GM10248 (cell line): ENCODE data around the gene SYNE1.
A peak's percentile ranks its signal among the peaks of the same experiment; 100 is the strongest.

Experiments
- CTCF ChIA-PET: fragments of 300-600 bp; sonication (Branson Sonifier 250); formaldehyde crosslinking; extraction: SDS; loops from one replicate; lab custom pipeline; 2021; ENCODE audit warnings: antibody characterized with exemption; lab: Yijun Ruan, JAX
- POLR2A ChIA-PET: fragments of 350-650 bp; sonication (Branson Sonifier 250); formaldehyde crosslinking; extraction: SDS; loops from one replicate; lab custom pipeline; 2020; ENCODE audit warnings: antibody characterized with exemption; lab: Yijun Ruan, JAX
- DNase-seq: peaks from one replicate; pipeline ENCODE4 v3.0.0; 2012; ENCODE audit errors: extremely low spot score
- CTCF ChIP-seq: IDR thresholded peaks from 2 replicates; pipeline ENCODE4 v1.5.1; 2012; ENCODE audit warnings: mild to moderate bottlenecking, low read depth; ENCODE audit errors: extremely low read depth, missing control alignments, control extremely low read depth

SYNE1 gene

GRCh38 chr6:152201120-152201519 lies 436.0 kb downstream of the SYNE1 start:
- no peak for TF ChIP-seq CTCF
- CTCF ChIA-PET, result no interaction called here
- DNase-seq, result no peak
- POLR2A ChIA-PET, result no interaction called here

GRCh38 chr6:152195896-152196295 lies 441.3 kb downstream of the SYNE1 start:
- POLR2A ChIA-PET, result no interaction called here
- no peak for TF ChIP-seq CTCF
- DNase-seq, result no peak
- CTCF ChIA-PET, result no interaction called here

DNA sequence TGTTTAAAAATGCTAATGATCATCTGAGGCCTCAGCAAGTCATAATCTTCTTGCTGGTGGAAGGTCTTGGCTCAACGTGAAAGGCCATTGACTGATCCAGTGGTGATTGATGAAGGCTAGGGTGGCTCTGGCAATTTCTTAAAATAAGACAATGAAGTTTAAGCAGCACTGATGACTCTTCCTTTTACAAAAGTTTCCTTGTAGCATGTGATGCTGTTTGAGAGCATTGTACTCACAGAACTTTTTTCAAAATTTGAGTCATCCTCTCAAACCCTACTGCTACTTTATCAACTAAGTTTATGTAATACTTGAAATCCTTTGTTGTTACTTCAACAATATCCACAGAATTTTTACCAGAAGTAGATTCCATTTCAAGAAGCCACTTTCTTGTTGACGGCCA lies 447.4 kb downstream of the SYNE1 start:
- no peak for TF ChIP-seq CTCF
- DNase-seq, result no peak
- POLR2A ChIA-PET, result no interaction called here
- CTCF ChIA-PET, result no interaction called here

- no peak for TF ChIP-seq CTCF
- ChIA-PET CTCF (interaction anchor here (1.3 kb wide), 1 partner anchor 40 kb away, joined by 3 read pairs; no protein-coding TSS in a partner anchor), POLR2A (no interaction called here)
- DNase-seq, result no peak
Observed at GRCh38 chr6:152188011-152188410, 449.2 kb downstream of the SYNE1 start.

GRCh38 chr6:152186840-152187239 lies 450.3 kb downstream of the SYNE1 start:
- TF ChIP-seq CTCF, result no peak
- DNase-seq, result no peak
- ChIA-PET CTCF (interaction anchor here (1.3 kb wide), 1 partner anchor 39 kb away, joined by 3 read pairs; no protein-coding TSS in a partner anchor), POLR2A (no interaction called here)

GRCh38 chr6:152184917-152185574 lies 452.1 kb downstream of the SYNE1 start:
- peak; percentile 21 for DNase-seq
- POLR2A ChIA-PET, result no interaction called here
- TF ChIP-seq CTCF, result no peak
- CTCF ChIA-PET, result interaction anchor here (0.9 to 1.9 kb wide), 8 partner anchors 9 to 744 kb away, joined by 3 to 9 read pairs (median 4); no protein-coding TSS in a partner anchor
